T-helper 1 cell treated with Interleukin-12 subunit alpha and Interleukin-12 subunit beta and Interleukin-4 antibody, amounts not matched to agents 30 ng/mL and 1 ng/mL, for 36 hours (primary cell): ENCODE measurements around the gene PKLR. TPM values are rescaled to one million over a fixed set of nuclear protein-coding genes. Genes with fewer than 3 reads are reported as not detected.
"Not testable (repeated sequence)": the region's sequence is repeated elsewhere in the genome, so short reads cannot be mapped to it uniquely, and the experiment has no call there.

Experiments used
- intact Hi-C: fragments of 100-400 bp; cut with micrococcal nuclease; formaldehyde crosslinking; loops from one replicate; pipeline ENCODE4 v1.15.1; 2024
- total RNA-seq: library from RNA; stranded (reverse); gene quantifications from 2 replicates; pipeline ENCODE4 v1.2.3, GENCODE V29; 2022

The PKLR gene
- total RNA-seq, 1 donor from 2014 or later = not detected

GRCh38 chr1:155320252-155320651, 19.0 kb upstream of the PKLR start:
- intact Hi-C loops = loop anchor here (5.0 kb wide), 4 partner anchors 182 to 1017 kb away; partner anchors contain the start of genes CCT3, GON4L, SLC50A1 and SYT11

GRCh38 chr1:155319536-155319935, 18.3 kb upstream of the PKLR start:
- intact Hi-C loops = no loop called here

GRCh38 chr1:155318082-155318481, 16.8 kb upstream of the PKLR start:
- intact Hi-C loops = no loop called here

GRCh38 chr1:155316922-155317321, 15.7 kb upstream of the PKLR start:
- intact Hi-C loops = no loop called here

GRCh38 chr1:155313261-155313660, 12.0 kb upstream of the PKLR start:
- intact Hi-C loops = no loop called here

- intact Hi-C loops = loop anchor here (5.0 kb wide), 1 partner anchor 253 kb away; the partner anchor contains the start of gene ASH1L
Measured at GRCh38 chr1:155309423-155310021, 8.3 kb upstream of the PKLR start.

- intact Hi-C loops = loop anchor here (1.0 to 5.0 kb wide), 10 partner anchors 15 to 551 kb away; partner anchors contain the start of genes ASH1L, CLK2, HCN3 and MSTO1
Measured at GRCh38 chr1:155308493-155309422, 7.5 kb upstream of the PKLR start, which contains the start of gene FDPS. Gene FDPS, plus strand, starts transcription at chr1:155308866. Its CDS starts 924 bp downstream, at chr1:155309790.

GRCh38 chr1:155307247-155307740, 6.1 kb upstream of the PKLR start:
- intact Hi-C loops = loop anchor here (5.0 kb wide), 1 partner anchor 255 kb away; the partner anchor contains the start of gene ASH1L

- intact Hi-C loops = loop anchor here (5.0 kb wide), 1 partner anchor 256 kb away; the partner anchor contains the start of gene ASH1L
Measured at GRCh38 chr1:155305881-155306391, 4.7 kb upstream of the PKLR start.

GRCh38 chr1:155304558-155305063, 3.4 kb upstream of the PKLR start:
- intact Hi-C loops = loop anchor here (5.0 kb wide), 1 partner anchor 258 kb away; the partner anchor contains the start of gene ASH1L

- intact Hi-C loops = no loop called here
Measured at GRCh38 chr1:155300553-155301329, 497 bp downstream of the PKLR start.

GRCh38 chr1:155300024-155300423, 1.2 kb downstream of the PKLR start:
- intact Hi-C loops = no loop called here

- intact Hi-C loops = no loop called here
Measured at GRCh38 chr1:155297384-155297783, 3.9 kb downstream of the PKLR start.

GRCh38 chr1:155296661-155297060, 4.6 kb downstream of the PKLR start:
- intact Hi-C loops = no loop called here

GRCh38 chr1:155295942-155296267, 5.3 kb downstream of the PKLR start:
- intact Hi-C loops = no loop called here

GRCh38 chr1:155295183-155295941, 5.9 kb downstream of the PKLR start:
- intact Hi-C loops = no loop called here

- intact Hi-C loops = no loop called here
Measured at GRCh38 chr1:155294520-155295182, 6.6 kb downstream of the PKLR start.

- intact Hi-C loops = no loop called here
Measured at GRCh38 chr1:155293086-155293749, 8.0 kb downstream of the PKLR start.

GRCh38 chr1:155291006-155291405, 10.2 kb downstream of the PKLR start:
- intact Hi-C loops = not testable (repeated sequence)
